GM19438 (cell line): ENCODE measurements around the gene TEX19.
"Not testable (repeated sequence)": the region's sequence is repeated elsewhere in the genome, so short reads cannot be mapped to it uniquely, and the experiment has no call there.

ENCODE experiments used
- ATAC-seq: cut with Tn5 transposase; IDR thresholded peaks from one replicate; pipeline ENCODE4 v1.9.1; 2021; ENCODE audit warnings: low read depth; ENCODE audit not compliant: unreplicated experiment

TEX19 gene

GRCh38 chr17:82373072-82373452 lies 14.0 kb downstream of the TEX19 start:
- not testable (repeated sequence) for ATAC-seq

GRCh38 chr17:82373731-82374625 lies 14.9 kb downstream of the TEX19 start:
- no peak for ATAC-seq

GRCh38 chr17:82374626-82375331 lies 15.7 kb downstream of the TEX19 start:
- no peak for ATAC-seq

DNA sequence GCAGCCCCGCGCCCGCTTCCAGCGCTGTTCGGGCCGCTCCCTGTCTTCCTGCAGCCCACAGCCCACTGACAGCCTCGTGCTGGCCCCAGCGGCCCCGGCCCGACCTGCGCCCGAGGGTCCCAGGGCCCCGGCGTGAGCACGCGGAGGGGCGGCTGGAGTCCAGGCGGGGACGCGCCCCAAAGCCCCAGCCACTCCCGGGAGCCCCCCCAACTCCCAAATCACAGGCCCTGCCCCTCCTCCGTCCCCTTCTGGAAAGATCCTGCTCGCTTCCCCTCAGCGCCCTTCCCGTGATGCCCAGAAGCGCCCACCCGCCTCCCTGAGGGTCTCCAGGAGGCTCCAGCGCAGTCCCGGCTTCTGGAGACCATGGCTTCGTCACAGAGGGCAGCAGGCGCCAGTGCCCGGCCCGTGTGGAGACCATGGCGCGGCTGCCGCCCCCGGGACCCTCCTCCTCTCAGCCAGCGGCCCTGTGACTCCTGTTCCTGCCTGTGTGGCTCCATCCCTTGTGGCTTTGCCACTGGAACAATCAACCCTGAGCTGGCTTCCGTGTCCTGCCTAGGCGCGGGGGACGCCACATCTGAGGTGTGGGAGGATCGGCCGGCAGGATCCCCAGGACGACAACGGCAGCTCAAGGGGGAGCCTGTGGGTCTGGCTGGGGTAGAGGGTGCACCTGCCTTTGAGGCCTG lies 16.5 kb downstream of the TEX19 start:
- no peak for ATAC-seq

DNA sequence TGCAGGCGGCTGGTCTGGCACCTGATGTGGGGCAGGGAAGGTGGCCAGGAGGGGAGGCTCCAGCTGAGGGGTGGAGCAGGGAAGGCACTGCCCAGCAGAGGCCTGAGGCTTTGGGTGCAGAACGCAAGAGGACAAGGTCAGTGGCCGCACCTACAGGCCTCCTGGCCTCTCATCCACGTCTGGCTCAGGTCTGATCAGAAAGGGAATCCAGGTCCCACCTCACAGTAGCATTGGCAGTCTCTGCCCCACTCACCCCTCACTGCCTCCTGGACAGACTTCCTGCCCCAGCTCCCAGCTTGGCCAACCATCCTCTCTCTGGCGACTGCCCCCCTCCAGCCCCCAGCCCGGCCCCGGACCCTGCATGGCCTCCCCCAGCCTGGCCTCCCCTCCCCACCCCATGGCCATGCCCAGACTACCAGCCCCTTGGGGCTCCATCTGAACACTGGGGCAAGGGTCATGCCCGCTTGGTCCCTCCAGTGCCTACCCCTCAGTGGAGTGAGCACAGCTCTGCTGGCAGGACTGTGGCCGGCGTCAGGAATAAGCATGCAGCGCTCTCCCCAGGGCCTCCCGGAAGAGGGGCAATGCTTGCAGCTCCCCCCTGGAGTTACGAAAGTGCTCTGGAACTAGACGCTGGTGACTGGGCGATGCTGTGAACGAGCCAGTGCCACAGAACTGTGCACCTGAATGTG lies 17.1 kb downstream of the TEX19 start:
- ATAC-seq: no peak

DNA sequence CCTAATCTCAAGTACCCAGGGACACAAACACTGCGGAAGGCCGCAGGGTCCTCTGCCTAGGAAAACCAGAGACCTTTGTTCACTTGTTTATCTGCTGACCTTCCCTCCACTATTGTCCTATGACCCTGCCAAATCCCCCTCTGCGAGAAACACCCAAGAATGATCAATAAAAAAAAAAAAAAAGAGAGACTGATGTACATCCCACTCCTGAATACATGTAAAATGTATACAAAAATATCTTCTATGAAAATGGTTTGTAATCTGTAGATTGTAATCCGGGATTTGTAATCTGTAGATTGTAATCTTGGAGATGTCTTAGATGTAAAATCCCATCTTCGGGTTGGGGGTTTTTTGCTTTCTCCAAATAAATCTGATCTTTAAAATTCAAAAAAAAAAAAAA lies 18.2 kb downstream of the TEX19 start:
- ATAC-seq: not testable (repeated sequence)

GRCh38 chr17:82377924-82378740 lies 19.1 kb downstream of the TEX19 start:
- ATAC-seq: no peak

DNA sequence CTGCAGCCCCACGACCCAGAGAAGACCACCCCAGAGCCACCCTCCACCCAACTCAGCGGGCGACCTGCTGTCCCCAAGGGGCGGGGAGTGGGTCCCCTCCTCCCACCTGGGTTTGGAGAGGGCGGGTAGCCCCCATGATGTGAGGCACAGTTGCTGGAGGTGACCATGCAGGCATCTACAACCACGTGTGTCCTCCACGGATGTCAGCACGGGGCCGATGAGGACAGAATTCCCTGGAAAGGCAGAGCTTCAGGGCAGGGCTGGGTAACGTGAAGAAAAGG lies 19.6 kb downstream of the TEX19 start:
- ATAC-seq: no peak

DNA sequence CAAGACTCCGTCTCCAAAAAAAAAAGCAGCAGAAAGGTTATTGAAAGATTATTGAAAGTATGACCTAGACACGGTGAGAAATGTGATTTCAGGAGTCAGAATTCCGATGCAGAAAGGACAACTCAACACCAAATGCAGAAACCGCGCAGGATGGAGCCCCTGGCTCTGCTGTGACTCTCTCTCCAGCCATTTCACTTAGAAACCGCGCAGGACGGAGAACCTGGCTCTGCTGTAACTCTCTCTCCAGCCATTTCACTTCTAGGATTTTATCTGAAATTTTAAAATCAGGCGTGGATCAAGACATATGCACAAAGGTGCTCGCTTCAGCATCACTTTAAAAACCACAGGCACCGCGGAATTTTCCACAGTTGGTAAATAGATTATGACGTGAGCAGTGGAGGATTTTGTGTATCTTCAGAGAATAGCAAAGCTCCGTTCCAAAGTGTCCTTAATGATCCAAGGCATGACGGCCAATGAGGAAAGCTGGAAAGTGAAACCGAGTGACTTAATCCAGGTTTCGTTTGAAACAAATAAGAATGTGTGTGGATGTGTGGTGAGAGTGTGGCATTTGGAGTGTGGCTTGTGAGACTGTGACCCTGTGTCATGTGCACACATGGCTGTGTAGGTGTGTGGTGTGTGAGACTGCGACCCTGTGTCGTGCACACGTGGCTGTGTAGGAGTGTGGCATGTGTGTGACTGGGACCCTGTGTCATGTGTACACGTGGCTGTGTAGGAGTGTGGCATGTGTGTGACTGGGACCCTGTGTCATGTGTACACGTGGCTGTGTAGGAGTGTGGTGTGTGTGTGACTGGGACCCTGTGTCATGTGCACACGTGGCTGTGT lies 22.0 kb downstream of the TEX19 start:
- ATAC-seq: no peak

DNA sequence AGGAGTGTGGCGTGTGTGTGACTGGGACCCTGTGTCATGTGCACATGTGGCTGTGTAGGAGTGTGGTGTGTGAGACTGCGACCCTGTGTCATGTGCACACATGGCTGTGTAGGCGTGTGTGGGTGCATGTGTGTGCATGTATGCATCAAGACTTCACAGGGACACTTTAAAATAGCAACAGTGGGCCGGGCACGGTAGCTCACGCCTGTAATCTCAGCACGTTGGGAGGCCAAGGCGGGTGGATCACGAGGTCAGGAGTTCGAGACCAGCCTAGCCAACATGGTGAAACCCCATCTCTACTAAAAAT lies 22.6 kb downstream of the TEX19 start:
- ATAC-seq: not testable (repeated sequence)

- ATAC-seq: not testable (repeated sequence)
Measured at GRCh38 chr17:82382220-82382932, 23.3 kb downstream of the TEX19 start.

- no peak for ATAC-seq
Measured at GRCh38 chr17:82382933-82383255, 23.8 kb downstream of the TEX19 start.

DNA sequence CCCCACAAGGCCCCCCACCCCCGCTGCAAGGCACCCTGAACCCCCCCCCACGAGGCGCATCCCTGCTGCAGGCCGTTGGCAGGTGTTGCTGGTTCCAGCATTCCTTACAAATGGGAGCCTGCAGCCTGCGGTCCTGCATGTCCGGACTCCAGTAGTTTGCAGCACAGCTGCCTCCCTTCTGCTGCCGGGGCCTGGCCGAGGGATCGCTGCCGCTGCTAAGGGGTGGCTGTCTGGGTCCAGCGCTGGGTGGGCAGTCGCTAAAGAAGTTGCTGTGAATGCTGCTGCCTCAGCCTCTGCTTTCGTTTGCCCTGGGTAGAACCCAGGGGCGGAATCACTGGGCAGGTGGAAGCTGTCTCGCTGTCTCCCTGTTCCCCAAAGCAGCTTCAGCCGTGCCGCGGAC lies 24.4 kb downstream of the TEX19 start:
- no peak for ATAC-seq

DNA sequence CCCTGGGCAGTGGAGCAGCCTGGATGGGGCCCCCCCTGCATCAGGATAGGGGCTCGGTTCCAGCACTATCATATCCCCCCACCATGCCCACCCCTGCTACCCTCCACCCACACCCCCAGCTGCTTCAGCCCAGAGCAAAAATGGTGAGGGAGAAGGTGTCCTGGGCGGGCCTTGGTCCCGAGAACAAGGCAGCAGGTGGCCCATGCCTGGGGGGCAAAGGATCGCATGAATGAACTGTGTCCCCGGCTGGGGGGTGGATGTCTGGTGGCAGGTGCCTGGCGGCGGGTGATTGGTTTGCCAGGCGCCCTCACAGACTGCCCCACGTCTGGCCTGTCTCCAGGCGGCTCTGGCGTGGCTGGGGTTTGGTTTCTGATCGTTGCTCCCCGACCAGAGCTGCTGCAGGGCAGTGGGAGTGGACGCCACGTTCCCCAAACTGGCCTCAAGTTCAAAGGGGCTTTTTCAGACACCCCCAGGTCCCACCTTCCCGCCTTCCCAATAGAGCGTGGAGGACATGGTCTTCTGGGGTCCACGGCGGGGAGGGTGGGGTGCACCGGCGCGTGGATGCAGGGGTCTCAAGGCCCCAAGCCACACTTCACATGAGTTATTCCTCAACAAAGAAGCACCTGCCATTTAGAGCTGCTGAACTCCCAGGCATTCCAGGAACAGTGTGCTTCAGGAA lies 25.1 kb downstream of the TEX19 start:
- no peak for ATAC-seq

- no peak for ATAC-seq
Measured at GRCh38 chr17:82384730-82385481, 25.9 kb downstream of the TEX19 start.

DNA sequence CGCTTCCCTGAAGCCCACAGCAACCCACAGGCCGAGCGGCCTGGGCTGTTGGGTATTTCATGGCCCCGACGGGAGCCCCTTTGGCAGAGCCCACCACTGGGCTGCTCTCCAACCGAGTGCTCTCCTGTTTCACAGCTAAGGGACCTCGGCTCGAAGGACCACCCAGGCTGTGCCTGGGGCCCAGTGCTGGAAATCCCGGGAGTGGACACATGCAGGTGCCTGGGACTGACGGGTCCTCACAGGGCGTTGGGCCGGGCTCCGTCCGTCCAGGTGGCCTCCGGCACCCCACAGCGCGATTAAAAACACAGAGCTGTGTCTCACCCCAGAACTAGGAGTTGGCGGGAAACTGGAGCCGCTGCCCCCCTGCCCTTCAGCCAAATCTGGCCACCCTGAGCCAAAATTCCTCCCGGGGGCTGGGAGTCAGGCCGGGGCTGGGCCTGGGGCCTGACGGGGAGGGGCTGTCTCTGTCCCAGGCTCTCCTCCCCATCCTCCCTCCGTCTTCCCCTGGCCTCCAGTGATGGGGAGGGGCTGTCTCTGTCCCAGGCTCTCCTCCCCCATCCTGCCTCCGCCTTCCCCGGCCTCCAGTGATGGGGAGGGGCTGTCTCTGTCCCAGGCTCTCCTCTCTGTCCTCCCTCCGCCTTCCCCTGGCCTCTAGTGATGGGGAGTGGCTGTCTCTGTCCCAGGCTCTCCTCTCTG lies 26.7 kb downstream of the TEX19 start:
- ATAC-seq: no peak

DNA sequence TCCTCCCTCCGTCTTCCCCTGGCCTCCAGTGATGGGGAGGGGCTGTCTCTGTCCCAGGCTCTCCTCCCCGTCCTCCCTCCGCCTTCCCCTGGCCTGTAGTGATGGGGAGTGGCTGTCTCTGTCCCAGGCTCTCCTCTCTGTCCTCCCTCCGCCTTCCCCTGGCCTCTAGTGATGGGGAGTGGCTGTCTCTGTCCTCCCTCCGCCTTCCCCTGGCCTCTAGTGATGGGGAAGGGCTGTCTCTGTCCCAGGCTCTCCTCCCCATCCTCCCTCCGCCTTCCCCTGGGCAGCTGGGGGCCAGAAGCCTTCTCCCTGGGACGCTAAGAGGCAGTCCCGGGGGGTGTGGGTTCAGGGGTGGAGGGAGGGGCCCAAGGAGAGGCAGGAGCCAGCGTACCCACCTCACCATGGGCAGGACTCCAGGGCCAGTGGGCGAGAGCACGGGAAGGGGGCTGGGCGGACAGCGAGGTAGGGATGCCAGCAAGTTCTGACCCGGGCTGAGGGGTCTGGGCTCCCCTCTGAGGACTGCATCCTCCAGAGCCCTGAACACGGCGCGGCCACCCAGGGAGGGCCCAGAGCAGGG lies 27.3 kb downstream of the TEX19 start:
- ATAC-seq: no peak
